NCI-H128 (cell line): Measurements from ENCODE around the gene FOXF2.

Source experiments
- DNase-seq: peaks from one replicate; lab custom pipeline; 2025; ENCODE audit not compliant: unreplicated experiment; lab: John Stamatoyannopoulos, UW

The FOXF2 gene

GRCh38 chr6:1378065-1379016 lies 11.0 kb upstream of the FOXF2 start:
- DNase-seq, result no peak

GRCh38 chr6:1379017-1379787 lies 10.2 kb upstream of the FOXF2 start:
- DNase-seq, result no peak

DNA sequence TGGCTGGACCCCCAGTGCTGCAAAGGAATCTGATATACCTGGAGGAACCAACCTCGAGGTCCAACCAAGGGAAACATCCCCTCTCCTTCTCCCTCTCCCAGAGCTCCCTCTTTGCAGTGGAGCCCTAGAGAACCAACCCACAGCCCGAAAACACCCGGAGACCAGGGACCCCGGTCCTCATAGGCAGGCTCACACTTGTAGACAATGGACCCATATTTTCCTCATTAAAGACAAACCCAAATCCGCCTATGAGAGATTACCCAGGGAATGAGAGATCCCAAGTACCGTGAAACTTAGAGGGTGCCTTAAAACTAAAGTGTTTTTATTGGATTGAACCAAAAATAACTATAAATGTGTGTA lies 9.6 kb upstream of the FOXF2 start:
- no peak for DNase-seq

DNA sequence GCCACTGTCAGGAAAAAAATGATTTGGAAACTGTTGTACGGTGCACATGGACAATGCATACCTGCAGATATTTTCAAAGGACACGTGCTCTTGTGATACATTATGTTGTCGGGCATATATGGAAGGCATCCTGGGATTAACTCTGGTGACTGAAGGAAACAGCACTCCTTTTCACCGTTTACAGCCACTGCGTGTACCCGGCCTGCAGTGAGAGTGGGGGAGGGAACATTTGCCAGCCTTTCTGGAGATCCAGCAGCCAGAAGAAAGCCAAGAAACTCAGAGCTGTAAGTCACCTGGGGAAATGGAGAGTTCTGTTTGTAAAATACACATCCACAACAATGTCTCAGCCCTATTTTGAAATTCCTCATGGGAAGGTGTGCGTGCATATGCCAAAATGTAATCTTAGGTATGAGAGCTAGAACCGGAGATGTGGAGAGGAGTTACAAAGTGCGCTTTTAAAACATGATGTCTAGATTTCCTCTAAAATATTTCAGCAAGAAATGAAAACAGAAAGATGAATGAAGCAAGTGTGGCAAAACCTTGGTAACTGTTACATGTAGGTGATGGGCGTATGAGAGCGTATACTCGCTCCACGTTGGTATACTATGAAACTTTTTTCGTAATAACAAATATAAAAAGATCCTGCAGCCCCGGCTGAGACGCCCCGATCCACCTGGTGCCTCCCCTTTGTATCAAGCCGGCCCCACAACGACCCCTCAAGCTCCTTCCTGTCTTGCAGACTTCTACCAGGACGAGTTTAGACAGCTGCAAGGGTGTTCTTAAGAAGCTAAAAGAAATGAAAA lies 8.6 kb upstream of the FOXF2 start:
- no peak for DNase-seq

GRCh38 chr6:1381481-1382330 lies 7.7 kb upstream of the FOXF2 start:
- no peak for DNase-seq

- DNase-seq, result no peak
Observed at GRCh38 chr6:1382331-1382882, 7.0 kb upstream of the FOXF2 start.

GRCh38 chr6:1382883-1383728 lies 6.3 kb upstream of the FOXF2 start:
- DNase-seq, result no peak

DNA sequence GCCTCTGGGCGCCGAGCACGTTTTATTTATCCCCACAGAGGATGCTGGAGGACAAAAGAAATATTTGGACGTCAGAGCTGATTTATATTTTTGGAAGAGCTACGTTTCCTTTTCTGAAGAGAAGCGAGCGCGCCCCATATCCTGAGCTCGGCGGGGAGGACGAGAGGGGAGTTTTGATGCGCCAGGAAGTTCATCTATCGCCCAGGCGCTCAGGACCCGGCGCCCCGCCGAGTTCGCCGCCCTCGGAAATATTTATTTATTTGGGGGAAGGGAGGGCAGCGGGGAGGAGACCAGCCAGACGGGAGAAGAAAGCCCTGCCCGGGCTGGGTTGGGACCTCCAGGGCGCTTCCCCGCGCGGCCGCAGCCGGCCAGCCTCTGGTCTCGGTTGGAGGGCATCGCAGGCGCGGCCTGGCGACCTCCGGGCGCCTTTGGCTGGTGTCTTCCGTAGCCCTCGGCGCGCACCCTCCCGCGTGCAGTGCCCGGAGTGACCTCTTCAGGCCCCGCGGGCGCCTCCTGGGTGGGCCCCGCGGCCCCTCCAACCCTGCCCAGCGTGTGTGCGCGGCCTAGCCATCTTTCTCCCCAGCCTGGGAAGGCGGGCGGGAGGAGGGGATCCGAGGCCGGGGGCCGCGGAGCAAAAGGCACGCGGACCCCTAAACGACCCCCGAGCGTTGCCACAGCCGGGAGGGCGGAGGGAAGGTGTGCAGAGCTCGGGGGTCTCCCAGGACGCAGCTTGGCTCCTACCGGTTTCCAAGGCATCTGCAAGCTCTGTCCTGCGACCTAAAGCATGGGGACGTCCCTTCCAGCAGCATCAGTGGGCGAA lies 5.4 kb upstream of the FOXF2 start:
- no peak for DNase-seq

DNA sequence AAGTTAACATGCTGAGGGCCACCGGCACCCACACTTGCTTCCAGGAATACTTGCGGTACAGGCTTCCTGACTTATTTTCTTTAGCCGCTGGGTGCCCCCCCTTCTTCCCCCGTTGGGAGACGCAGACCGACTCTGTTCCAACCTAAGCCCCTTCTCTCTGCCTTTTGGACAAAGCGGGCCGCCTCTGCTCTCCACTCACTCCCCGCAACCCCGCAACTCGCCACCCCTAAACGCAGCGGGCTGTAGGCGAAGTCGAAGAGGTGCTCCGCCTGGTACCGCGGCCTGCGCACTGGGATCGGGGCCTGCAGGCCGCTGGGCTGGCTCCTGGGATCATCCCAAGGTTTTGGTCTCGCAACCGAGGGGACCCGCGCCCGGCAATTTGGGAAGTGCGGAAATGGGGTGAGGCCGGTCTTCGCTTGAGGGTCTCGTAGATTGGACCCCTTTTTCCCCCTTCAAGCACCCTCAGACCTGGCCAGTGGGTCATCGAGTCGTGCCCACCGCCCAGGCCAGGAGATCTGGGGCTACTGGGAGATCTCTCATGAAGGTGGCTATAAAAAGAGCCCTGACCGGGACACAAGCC lies 4.7 kb upstream of the FOXF2 start:
- DNase-seq, result no peak

DNA sequence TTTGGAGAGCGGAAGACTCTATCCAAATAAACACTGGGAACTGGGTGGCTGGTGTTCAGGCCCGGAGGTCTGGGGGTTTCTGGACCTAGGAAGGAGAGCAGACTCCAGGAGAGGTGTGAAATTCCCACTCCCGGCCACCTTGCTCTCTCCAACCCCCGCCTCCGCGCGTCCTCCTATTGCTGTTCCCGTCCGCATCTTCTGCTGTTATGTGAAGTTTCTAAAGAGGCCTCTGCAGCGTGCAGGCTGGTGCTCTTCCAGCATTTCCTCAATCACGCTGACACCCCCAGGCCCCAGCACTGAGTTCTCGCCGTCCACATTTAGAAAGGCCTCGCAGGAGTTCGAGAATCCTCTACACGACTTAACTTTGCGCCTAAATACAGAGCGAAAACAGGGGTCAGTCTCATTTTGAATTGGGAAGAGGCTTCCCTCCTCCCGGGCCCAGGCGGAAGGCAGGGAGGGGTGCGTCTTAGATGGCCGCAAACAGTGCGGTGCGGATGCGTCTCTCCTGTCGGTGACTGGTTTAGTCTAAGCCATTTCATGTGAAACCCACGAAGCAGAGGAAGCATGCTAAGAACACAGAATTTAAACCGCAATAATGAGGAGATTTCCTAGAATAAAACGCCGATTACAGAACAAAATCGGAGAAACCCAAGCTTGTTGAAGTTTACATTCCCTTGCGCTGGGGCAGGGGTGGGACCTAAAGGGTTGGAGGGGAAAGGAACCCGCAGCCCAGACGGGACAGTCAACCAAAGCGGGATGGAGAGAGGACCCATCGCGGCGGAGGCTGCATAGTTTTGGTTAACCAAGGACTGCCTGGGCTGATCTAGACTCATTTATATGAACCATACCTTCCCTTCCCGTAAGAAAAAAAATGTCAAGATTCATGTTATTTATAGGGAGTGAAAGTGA lies 4.0 kb upstream of the FOXF2 start:
- no peak for DNase-seq

- no peak for DNase-seq
Observed at GRCh38 chr6:1386038-1386709, 3.2 kb upstream of the FOXF2 start.

GRCh38 chr6:1387538-1387875 lies 1.9 kb upstream of the FOXF2 start:
- DNase-seq, result no peak

DNA sequence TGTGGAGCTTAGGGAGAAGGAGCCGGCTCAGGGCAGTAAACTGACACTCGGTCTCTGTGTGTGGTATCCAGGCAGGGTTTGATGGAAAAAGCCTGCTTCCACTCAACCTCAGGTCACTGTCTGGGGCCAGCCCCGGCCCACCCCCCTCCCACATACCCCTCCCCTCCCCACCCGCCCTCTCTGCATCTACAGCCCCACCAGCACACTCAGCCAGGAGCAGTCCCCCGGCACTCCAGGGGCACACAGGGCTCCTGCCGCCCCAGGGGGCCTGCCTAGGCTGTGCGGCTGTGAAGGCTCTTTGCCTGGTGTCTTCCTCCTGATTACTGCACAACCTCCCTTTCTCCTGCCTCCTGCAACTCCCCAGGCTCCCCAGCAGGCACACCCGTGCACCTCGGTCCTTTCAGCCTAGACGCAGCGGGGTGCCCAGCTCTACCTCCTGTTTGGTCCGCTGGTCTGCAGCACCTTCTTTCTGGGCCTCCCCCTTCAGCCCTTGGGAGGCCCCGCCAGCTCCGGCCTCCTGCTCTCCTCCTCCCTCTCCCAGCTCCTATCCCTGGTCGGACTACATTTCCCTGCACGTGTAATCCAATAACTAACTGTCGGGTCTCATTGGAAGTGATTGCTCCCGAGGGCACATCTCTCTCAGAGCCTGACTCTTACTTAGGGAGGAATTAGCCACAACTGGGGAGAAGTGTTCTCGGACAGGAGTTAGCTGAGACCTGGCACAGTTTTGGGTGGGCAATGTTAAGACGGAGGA lies 1.3 kb upstream of the FOXF2 start:
- DNase-seq, result no peak

- DNase-seq, result no peak
Observed at GRCh38 chr6:1388630-1389368, 577 bp upstream of the FOXF2 start.
